ENCODE data around the gene CPZ. TPM values are rescaled to one million over a fixed set of nuclear protein-coding genes. Genes with fewer than 3 reads are reported as not detected.

CPZ gene
- total RNA-seq, 2 experiments from 2014 or later = not detected

DNA sequence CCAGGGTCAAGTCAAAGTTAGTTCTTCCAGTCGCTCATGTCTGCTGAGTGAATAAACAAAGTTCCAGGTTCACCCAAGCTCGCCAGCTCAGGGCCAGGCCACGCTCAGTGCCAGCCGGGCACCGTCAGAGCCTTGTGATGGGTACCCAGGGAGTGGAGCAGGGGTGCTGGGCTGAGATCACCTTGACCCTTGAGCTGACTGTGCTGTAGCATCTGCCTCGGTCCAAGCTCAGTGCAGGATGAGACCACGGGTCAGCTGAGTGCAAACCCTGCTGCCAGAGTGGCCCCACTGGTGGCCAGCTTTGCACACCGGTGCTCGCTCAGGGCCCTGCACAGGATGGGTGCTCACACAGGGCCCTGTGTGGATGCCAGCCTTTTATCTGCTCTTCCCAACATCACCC lies 4.3 kb downstream of the CPZ start:
- H3K27me3 Mint-ChIP-seq = peaks cover 14% of the 10 kb centered on the region
- POLR2A ChIA-PET = no interaction called here
- no peak overlapping the region for H3K4me3 Mint-ChIP-seq
- no peak overlapping the region for H3K27ac Mint-ChIP-seq
- intact Hi-C loops (cut with micrococcal nuclease) = no loop called here
- H3K36me3 Mint-ChIP-seq (ENCODE audit: low read depth) = no peaks in the 10 kb centered on the region
- ATAC-seq = no peak
- TF ChIP-seq CTCF (IDR thresholded peaks at IDR 0.05) = no peak
- DNase-seq = no peak
- no peaks in the 10 kb centered on the region for H3K9me3 Mint-ChIP-seq
- CTCF ChIA-PET = interaction anchor here (1.4 kb wide), 1 partner anchor 10 kb away, joined by 5 read pairs; no protein-coding TSS in a partner anchor
- H3K4me1 Mint-ChIP-seq (ENCODE audit: low read depth) = no peaks in the 10 kb centered on the region

GRCh38 chr4:8597319-8597718 lies 4.8 kb downstream of the CPZ start:
- H3K27me3 Mint-ChIP-seq = peaks cover 14% of the 10 kb centered on the region
- no peaks in the 10 kb centered on the region for H3K36me3 Mint-ChIP-seq (ENCODE audit: low read depth)
- H3K4me3 Mint-ChIP-seq = no peak overlapping the region
- ATAC-seq = no peak
- no peaks in the 10 kb centered on the region for H3K4me1 Mint-ChIP-seq (ENCODE audit: low read depth)
- CTCF ChIA-PET = interaction anchor here (1.4 kb wide), 1 partner anchor 10 kb away, joined by 5 read pairs; no protein-coding TSS in a partner anchor
- H3K9me3 Mint-ChIP-seq = no peaks in the 10 kb centered on the region
- DNase-seq = no peak
- no peak for TF ChIP-seq CTCF (IDR thresholded peaks at IDR 0.05)
- POLR2A ChIA-PET = no interaction called here
- H3K27ac Mint-ChIP-seq = no peak overlapping the region
- intact Hi-C loops (cut with micrococcal nuclease) = no loop called here

GRCh38 chr4:8597791-8598190 lies 5.2 kb downstream of the CPZ start:
- H3K9me3 Mint-ChIP-seq = no peaks in the 10 kb centered on the region
- H3K36me3 Mint-ChIP-seq (ENCODE audit: low read depth) = no peaks in the 10 kb centered on the region
- no peak for TF ChIP-seq CTCF (IDR thresholded peaks at IDR 0.05)
- ATAC-seq (no peak), DNase-seq (no peak)
- peaks cover 16% of the 10 kb centered on the region for H3K27me3 Mint-ChIP-seq
- no peak overlapping the region for H3K27ac Mint-ChIP-seq
- POLR2A ChIA-PET = no interaction called here
- H3K4me1 Mint-ChIP-seq (ENCODE audit: low read depth) = no peaks in the 10 kb centered on the region
- CTCF ChIA-PET = interaction anchor here (1.4 kb wide), 1 partner anchor 9 kb away, joined by 5 read pairs; no protein-coding TSS in a partner anchor
- no peak overlapping the region for H3K4me3 Mint-ChIP-seq
- intact Hi-C loops (cut with micrococcal nuclease) = no loop called here

DNA sequence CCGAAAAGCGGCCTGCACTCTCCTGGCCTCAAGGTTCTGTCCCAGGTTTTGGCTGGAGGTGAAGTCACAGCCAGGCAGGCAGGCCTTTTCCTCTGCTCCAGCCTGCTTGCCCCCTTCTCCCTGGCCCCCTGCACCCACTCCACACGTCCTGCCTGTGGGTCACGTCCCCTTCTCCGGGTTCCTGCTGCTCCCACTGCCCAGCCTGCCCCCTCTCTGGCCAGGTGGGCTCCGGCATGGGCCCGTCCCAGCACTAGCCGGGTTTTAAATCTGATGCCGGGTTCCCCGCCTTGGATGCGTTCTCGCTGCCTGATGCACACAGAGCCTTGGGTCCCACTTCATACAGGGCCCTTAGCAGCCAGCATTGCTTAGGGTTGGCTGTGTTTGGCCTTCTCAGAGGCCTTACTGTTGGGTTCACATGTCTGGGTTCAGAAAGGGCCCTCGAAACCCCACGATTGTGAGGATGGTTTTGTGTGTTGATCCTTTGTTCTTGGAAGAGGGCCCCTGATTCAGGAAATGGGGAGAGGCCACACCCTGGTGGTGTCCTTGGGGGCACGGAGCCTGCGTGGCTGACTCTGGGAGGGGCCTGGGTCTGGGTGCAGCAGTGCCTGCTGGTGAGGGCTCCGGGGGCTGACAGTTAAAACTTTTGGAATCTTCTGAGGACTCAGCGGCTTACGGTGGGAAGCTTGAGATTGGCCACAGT lies 6.0 kb downstream of the CPZ start:
- H3K27ac Mint-ChIP-seq = no peak overlapping the region
- DNase-seq = no peak
- ChIA-PET POLR2A (no interaction called here), CTCF (no interaction called here)
- no peak for TF ChIP-seq CTCF (IDR thresholded peaks at IDR 0.05)
- no peaks in the 10 kb centered on the region for H3K4me1 Mint-ChIP-seq (ENCODE audit: low read depth)
- H3K4me3 Mint-ChIP-seq = no peak overlapping the region
- H3K27me3 Mint-ChIP-seq = peaks cover 11% of the 10 kb centered on the region
- no peaks in the 10 kb centered on the region for H3K36me3 Mint-ChIP-seq (ENCODE audit: low read depth)
- intact Hi-C loops (cut with micrococcal nuclease) = no loop called here
- no peak for ATAC-seq
- no peaks in the 10 kb centered on the region for H3K9me3 Mint-ChIP-seq

DNA sequence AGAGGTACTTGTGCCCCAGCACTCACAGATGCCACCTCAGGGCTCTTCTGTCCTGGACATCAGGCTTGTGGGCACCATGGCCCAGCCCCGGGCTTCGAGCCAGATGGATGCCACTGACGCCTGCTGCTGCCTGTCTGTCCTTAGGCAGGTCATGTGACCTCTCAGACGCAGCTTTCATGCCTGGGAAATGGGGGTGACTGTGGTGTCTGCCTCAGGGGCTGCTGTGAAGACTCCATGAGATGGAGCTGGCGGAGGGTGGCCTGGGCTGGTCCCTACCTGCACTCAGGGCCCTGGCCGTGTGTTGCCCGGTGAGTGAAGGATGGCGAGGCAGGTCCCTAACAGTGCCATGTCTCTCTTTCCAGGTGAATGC lies 6.5 kb downstream of the CPZ start:
- intact Hi-C loops (cut with micrococcal nuclease) = no loop called here
- ChIA-PET CTCF (no interaction called here), POLR2A (no interaction called here)
- H3K27me3 Mint-ChIP-seq = peaks cover 6% of the 10 kb centered on the region
- DNase-seq (no peak), ATAC-seq (no peak)
- no peak overlapping the region for H3K27ac Mint-ChIP-seq
- H3K36me3 Mint-ChIP-seq (ENCODE audit: low read depth) = no peaks in the 10 kb centered on the region
- H3K9me3 Mint-ChIP-seq = no peaks in the 10 kb centered on the region
- no peak overlapping the region for H3K4me3 Mint-ChIP-seq
- no peak for TF ChIP-seq CTCF (IDR thresholded peaks at IDR 0.05)
- H3K4me1 Mint-ChIP-seq (ENCODE audit: low read depth) = no peaks in the 10 kb centered on the region

Measured in activated CD8-positive, alpha-beta T cell treated with anti-CD3 and anti-CD28 coated beads for 36 hours (primary cell).